Measurements from ENCODE around the gene CRNKL1.

DNA sequence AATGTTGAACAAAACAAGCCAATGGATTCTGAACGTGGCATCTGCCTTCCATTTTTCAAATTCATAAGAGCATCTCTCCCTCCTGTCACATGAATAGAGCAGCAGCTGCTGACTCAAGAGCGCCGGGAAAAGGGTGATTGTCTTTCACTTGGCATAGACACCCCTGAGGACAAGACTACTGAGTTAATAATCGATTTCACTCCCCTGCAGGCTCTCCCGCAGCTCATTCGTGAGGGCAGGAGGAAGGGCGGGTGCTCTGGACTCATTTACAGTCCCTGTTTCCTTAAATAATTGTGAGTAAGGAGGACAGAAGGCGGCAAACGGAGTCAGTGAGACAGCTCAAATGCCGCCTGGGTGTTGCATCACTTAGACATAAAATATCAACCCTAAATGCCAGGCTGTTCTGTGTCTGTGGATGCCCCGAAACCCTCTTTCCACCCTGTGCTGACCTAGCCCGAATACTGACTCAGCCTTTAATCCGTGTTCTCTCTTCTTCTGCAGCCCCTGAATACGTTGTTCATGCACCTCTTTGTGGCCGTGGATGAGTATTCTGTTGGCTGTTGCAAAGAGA, 21.6 kb upstream of the CRNKL1 start:
- TF ChIP-seq ZFP30 (CRISPR knock-in tag; IDR thresholded peaks at IDR 0.05) (no peak), ISL1 (CRISPR knock-in tag; IDR thresholded peaks at IDR 0.05) (no peak)
